Stimulated activated CD4-positive, alpha-beta T cell treated with anti-CD3 and anti-CD28 coated beads, Interleukin-4, amount 100 ng/mL, for 24 hours (primary cell): ENCODE results near the gene FAM118B.
"Not testable (repeated sequence)": the region's sequence is repeated elsewhere in the genome, so short reads cannot be mapped to it uniquely, and the experiment has no call there.

Experiments
- DNase-seq: peaks from one replicate; pipeline ENCODE4 v3.0.0-alpha.2; 2020

The FAM118B gene

GRCh38 chr11:126219547-126219946, 8.0 kb downstream of the FAM118B start:
- no peak for DNase-seq

GRCh38 chr11:126224647-126225294, 13.2 kb downstream of the FAM118B start:
- DNase-seq: no peak

GRCh38 chr11:126225295-126225665, 13.7 kb downstream of the FAM118B start:
- no peak for DNase-seq

GRCh38 chr11:126226334-126227084, 14.9 kb downstream of the FAM118B start:
- DNase-seq: no peak

DNA sequence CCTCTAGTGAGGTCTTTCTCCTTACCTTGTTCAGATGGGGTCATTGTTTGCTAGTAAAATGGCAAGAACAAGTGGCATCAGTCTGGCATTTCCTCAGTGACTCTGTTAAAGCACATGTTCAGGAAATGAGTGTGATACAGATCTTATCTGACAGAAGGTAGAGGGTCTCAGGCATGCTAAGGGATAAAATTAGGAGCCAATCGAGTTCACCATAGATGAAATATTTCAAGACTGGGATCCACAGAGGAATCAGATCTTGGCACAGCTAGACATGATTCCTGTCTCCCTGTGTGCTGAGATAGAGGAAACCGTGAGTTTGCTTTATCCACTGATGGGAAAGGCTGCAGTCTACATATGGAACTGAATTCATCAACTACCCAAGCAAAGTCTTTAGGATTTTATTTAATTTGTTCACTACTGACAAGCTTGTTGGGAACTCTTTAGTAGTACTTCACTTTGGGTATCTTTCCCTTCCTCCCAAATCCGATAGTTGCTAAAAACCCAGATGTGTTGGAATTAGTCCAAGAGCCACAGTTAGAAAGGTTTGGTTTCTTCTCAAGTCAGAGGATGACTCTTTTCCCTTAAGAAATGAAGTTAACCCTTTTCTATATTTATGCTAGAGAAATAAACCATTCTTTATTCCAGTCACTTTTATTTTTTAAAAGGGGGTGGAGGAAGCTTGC, 18.4 kb downstream of the FAM118B start:
- no peak for DNase-seq

DNA sequence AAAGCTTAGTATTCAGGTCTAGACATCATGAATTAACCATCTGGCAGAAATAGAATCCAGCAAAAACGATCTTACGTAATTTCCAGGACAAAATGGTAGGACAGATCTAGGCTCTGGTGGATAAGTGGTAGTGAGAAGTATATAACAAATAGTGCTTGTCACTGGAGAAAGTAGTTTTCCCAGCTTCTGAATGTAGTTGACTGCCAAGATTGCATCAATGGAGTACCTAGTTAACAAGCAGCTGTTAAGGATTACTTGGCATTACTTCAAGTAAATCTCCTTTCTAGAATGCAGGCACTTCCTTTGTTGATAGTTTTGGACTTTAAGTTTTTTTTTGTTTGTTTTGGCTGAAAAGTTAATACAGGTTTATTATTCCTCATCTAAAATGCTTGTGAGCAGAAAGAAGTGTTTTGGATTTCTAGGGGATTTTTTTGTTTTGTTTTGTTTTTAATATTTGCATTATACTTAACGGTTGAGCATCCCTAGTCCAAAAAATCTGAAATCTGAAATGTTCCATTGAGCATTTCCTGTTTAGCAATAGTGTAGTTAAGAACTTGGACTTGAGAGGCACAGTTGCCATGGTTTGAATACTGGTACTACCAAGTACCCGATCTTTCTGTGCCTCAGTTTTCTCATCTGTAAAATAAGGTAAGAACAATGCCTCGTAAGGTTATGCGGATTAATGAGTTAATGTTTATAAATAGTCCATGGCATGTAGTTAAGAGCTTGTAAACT, 20.3 kb downstream of the FAM118B start:
- no peak for DNase-seq

GRCh38 chr11:126232683-126233082, 21.1 kb downstream of the FAM118B start:
- DNase-seq: no peak

DNA sequence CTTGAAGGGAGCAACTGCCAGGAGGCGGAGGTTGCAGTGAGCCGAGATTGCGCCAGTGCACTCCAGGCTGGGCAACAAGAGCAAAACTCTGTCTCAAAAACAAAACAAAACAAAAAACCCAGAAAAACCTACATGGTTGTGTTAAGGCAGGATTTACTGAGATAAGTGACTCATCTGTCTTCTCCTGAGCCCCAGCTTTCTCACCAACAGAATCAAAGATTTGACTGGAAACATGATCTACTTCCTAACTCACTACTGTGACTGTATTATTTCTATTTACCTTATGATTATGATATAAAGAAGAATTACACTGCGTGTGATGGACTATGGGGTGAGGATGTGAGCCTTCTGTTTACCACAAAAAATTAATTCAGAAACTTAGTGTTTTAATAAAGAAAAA, 21.8 kb downstream of the FAM118B start:
- no peak for DNase-seq

DNA sequence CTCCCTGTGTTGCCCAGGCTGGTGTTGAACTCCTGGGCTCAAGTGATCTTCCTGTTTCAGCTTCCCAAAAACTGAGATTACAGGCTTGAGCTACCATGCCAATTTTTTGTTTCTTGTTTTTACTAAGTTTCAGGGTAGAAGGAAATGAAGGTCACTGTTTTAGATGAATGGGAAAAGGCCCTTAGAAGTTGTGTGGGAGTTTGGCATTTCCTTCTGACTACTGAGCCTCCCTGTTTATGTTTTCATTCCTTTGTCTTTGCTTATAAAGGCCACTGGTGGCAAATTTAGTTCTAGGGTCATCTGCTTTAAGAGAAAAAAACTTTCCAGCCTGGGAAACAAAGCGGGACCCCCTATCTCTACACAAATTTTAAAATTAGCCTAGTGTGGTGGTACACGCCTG, 35.1 kb downstream of the FAM118B start:
- DNase-seq: no peak

- DNase-seq: no peak
These were observed 41.7 kb downstream of the FAM118B start for GRCh38 chr11:126253265-126253664.

GRCh38 chr11:126254819-126255218, 43.2 kb downstream of the FAM118B start:
- DNase-seq: no peak

- DNase-seq: not testable (repeated sequence)
These were observed 43.9 kb downstream of the FAM118B start for GRCh38 chr11:126255507-126255906.

DNA sequence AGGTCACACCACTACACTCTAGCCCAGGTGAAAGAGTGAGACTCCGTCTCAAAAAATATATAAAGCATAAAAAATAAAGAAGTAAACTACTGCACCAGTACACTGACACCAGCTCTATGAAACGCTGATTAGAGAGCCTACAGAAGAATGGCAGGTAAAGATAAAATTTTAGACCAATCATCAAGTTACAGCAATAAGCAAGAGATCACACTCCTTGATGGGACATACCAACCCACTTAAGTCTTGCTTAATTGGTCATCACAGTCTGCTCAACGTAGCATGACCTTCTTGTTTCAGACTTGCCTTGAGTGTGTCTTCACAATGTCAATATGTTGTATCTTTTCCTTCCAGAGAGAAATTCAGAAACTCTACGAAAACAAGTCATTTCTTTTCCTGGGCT, 44.6 kb downstream of the FAM118B start:
- DNase-seq: no peak

DNA sequence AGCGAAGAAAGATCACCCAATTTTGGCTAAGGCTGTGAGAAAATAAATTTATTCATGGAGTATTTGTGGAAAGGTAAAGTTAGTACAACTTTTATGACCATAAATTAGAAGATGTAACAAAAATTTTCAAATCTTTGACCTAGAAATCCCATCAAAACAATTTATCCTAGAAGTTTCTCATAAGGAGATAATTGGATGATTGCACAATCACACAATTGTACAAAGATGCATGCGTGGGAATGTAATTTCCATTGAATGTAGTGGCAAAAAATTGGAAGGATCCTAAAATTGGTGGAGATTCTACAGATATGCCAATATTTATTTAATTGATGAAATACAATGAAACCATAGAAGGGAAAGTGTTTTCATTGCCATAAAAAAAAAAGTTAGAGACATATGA, 45.6 kb downstream of the FAM118B start:
- no peak for DNase-seq

- DNase-seq: no peak
These were observed 46.2 kb downstream of the FAM118B start for GRCh38 chr11:126257764-126258163.

DNA sequence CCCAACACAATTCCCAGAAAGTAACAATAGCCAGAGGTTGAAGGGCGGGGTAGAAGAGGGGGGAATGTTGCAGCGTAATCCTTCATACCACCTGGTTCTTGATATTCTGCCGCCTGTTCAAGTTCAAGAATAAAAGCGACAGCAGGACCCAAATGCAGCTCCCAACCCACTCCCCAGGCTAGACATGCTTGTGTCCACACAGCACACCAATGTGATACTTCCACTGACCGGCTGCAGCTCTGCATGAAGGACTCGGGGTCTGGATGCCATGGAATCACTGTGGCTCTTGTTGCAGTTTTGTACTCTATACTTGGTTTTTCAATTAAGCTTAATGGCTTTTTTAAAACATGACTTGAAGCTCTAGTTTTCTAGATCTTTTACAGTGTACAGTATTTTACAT, 50.6 kb downstream of the FAM118B start:
- DNase-seq: no peak

- DNase-seq: no peak
These were observed 51.9 kb downstream of the FAM118B start for GRCh38 chr11:126263489-126263888.

DNA sequence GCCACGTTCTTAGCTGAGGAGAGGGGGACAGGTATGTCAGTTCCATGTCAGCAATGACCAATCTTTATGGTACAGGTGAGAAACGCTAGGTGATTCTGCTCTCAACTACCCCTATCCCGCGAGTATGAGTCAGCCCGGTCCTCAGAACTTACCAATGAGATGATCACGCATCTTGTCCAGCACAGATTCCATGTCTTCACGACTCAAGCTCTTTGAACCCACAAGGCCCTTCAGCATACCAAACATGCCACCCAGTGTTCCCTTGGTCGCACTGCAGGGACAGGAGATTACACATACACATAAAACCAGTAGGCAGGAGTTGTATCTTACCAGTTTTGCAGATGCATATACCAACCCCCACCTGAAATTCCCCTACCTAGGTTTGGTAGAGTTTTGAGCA, 54.2 kb downstream of the FAM118B start:
- DNase-seq: no peak

DNA sequence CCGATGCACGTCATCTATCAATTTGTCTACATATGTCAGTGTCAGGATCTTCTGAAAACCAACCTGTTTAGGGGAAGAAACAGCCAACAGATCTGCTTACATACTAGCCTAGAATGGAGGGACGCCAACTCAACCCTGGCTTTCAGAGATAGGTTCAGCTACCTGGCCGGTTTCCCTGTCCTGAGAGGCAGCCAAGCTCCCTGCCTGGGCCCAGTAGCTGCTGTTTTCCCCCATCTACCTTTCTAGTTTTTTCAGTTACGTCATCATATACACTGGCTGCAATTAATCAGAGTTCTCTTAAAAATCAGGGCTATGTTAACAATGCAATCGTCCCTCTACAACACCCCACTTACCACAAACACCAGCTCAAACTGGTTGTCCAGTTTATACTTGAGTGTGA, 56.1 kb downstream of the FAM118B start:
- no peak for DNase-seq

DNA sequence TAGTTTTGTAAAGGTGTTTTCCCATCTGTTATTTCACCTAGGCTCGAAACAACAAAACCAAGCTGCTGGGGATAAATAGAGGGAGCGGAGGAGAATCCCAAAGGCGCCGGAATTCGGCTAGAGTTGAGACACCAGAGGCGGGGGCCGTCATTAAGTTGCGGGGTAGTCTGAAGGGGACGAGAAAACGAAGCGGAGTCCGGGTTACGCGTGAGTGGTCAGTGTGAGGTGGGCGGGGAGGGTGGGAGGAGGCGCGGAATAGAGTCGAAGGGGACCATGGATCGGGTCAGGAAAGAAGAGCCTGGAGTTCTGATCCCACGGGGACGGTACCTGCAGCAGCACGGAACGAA, 56.8 kb downstream of the FAM118B start:
- no peak for DNase-seq

GRCh38 chr11:126268708-126269579, 57.4 kb downstream of the FAM118B start, which contains the start of the genes FOXRED1 and SRPRA:
Gene FOXRED1, plus strand, starts transcription at chr11:126269154. Its CDS starts 53 bp downstream, at chr11:126269207.
Gene SRPRA, minus strand, starts transcription at chr11:126268895. Its CDS starts 91 bp downstream, at chr11:126268804.
- peak; percentile 100 for DNase-seq

DNA sequence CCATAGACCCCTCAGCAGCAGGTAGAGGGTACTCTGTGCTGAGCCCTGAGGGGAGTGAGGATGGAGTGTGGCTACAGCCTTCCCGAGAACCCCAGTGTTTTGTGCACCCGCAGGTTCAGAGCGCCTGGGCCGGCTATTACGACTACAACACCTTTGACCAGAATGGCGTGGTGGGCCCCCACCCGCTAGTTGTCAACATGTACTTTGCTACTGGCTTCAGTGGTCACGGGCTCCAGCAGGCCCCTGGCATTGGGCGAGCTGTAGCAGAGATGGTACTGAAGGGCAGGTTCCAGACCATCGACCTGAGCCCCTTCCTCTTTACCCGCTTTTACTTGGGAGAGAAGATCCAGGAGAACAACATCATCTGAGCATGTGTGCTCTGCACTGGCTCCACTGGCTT, 65.7 kb downstream of the FAM118B start:
- DNase-seq: no peak
